GM15510 (cell line): Measurements from ENCODE around the gene PLXND1.
A peak's percentile ranks its signal among the peaks of the same experiment; 100 is the strongest.

ENCODE experiments used
- POLR2A ChIP-seq: IDR thresholded peaks from 3 replicates; pipeline ENCODE4 v1.6.1; 2011; ENCODE audit warnings: borderline replicate concordance; ENCODE audit not compliant: insufficient read length; ENCODE audit errors: extremely low read depth

PLXND1 gene

DNA sequence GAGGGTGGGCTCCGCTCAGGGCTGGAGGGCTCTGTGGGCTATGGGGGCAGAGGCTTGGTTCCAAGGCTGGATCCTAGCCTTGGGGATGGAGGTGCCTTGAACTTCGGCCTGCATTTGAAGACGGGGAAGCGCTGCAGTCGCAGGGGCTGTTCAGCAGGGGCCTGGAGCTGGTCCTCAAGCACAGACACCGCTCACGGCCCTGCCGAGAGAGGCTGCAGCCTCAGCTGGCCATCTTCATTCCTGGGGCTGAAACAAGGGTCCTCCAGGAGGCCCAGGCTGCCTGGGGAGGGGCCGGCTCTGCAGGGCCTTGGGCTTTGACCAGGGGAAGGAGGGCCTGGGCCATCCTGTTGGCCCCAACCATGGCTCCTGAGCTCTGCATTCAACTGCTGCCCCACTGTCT is 25.6 kb upstream of the PLXND1 start:
- no peak for TF ChIP-seq POLR2A

DNA sequence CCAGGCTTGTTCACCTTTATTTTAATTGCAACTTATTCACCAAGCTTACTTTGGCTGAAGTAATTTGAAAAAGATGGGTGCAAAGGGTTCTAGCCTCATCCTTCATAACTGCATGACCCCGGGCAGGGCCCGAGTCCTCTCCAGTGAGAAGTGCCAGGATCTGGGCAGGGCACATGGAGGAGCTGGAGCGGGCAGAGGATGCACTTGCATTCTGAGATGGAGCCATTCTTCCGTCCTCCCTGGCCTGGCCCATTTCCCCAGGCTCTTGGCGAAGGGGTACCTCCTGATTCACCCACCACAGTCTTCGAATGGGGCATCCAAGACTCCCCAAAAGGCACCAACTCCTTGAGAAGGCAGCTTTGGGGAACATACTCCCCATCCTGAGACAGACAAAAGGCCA is 22.5 kb upstream of the PLXND1 start:
- TF ChIP-seq POLR2A = no peak

DNA sequence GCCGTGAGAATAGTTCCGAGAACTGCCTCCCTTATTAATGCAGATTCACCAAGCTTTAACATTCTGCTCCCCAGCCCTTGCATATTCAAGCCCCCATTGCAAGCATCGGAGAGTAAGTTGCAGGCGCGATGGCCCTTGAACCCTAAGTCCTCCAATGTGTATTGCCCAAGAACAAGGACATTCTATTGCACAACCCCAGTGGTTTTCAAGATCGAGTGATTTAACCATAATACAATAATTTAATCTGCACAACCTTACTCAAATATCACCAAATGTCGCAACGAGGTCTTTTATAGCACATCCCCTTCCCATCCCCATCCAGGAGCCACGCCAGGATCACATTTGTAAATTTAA is 21.7 kb upstream of the PLXND1 start:
- no peak for TF ChIP-seq POLR2A

DNA sequence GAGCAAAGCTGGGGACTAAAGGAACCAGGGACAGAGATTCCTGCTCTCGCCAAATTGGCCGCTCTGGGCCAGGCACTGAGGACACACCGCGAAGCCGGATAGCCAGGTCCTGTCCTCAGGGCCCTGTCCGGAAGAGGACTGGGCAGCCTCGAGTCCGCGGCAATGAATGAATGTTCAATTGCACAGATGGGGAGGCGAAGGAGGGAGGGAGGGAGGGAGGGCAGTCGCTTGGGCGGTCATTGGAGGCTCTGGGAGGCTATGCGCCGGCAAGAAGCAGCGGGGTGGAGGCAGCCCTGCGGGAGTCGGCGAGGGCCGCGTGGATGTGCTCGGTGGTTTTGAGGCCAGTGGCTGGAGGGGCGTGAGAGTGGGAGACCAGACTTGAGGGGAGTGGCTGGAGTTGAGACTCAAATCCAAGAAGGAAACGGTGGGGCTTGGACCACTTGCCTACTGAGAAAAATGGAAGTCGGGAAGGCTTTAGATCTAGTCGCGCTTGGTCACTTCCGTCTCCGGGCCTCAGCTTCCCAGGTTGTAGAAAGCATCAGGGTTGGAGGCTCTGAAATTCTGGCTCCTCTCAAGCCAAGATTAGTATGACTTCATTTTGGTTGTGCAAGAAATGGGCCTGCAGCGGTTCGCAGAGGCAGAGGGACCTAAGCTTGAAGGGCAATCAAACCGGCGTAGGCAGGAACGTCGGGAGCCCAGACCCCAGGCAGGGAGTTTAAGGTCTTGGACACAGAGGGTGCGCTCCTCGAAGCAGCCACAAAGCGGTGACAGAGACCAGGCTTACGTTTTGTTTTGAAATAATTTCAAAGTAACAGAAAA is 21.1 kb upstream of the PLXND1 start:
- no peak for TF ChIP-seq POLR2A

DNA sequence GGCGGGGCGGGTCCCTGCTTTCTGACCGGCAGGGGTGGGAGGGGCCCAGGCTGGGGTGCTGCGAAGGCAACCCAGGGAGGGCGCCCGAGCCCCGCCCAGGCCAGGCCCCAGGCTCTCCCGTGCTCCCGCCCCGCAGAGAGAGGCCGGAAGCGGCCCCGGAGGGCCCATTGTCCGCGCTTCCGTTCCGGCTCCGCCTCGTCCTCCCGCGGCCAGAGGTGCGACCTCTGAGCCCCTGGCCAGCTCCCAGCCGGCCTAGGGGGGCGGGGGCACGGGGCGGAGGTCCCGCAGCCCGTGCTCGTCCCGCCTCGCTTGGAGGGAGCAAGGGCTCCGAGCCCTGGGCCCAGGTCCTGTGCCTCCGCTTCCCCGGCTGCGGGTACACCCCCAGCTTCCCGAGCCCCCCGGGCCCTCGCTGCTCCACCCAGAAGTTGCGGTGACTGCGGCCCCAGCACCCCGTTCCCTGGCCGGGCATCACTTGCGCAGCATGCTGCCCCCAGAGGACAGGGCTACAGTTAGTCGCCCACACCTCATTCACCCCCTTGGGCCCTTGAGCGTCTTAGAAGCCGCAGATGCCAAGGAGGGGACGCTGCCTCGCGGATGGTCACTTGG is 20.4 kb upstream of the PLXND1 start:
- peak; percentile 82 for TF ChIP-seq POLR2A

DNA sequence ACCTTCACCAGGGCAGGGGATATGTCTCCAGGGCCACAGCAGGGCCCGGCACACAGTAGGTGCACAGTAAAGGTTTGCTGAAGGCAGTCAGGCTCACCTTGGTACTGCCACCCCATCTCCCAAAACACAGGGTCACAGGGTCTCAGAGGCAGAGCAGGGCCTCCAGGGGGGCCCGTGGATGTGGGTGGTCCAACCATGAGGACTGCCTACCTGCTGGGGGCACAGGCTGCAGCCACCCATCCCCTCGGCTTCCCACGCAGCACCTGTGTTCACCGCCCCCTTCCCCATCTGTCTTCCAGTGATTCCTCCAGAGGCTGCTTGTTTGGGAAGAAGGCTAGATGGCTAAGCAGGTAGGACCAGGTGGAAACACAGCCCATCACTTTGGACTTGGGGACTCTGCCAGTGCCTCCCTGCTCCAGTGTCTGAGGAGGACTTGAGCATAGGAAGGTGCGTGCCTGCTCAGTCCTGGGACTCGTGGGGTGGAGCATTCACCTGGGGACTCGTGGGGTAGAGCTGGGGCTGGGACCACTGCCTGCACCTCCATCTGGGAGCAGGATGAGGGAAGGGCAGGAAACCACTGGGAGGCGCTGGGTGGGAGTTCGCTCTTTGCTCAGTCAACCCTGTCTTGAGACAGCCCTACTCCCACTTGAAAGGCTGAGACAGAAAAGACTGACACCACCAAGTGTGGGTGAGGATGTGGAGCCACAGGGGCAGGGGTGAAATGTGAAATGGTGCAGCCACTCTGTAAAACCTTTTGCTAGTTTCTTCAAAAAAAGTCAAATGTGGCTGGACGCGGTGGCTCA is 18.8 kb upstream of the PLXND1 start:
- TF ChIP-seq POLR2A = no peak

DNA sequence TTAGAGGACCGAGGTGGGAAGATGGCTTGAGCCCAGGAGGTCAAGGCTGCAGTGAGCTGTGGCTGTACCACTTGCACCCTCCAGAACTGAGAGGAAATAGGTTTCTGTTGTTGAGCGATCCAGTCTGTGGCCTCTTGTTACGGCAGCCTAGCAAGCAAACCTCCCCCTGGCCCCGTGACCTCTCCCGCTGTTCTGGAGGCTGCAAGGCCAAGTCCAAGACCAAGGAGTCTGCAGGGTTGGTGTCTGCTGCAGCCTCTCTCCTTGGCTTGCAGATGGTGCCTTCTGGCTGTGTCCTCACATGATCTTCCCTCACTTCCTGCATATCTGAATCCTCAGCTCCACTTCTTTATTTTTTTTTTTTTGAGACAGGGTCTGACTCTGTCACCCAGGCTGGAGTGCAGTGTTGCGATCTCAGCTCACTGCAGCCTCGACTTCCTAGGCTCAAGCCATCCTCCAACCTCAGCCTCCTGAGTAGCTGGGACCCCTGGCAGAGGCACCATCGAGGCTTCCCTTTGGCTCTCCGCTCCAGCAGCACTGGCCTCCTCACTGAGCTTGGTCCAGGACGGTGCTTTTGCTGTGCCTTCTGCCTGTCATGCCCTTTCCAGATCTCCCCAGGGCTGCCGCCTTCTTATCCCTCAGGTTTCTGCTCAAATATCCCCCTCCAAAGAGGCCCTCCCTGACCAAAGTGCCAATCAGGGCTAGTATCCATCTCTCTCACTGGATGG is 18.0 kb upstream of the PLXND1 start:
- no peak for TF ChIP-seq POLR2A

DNA sequence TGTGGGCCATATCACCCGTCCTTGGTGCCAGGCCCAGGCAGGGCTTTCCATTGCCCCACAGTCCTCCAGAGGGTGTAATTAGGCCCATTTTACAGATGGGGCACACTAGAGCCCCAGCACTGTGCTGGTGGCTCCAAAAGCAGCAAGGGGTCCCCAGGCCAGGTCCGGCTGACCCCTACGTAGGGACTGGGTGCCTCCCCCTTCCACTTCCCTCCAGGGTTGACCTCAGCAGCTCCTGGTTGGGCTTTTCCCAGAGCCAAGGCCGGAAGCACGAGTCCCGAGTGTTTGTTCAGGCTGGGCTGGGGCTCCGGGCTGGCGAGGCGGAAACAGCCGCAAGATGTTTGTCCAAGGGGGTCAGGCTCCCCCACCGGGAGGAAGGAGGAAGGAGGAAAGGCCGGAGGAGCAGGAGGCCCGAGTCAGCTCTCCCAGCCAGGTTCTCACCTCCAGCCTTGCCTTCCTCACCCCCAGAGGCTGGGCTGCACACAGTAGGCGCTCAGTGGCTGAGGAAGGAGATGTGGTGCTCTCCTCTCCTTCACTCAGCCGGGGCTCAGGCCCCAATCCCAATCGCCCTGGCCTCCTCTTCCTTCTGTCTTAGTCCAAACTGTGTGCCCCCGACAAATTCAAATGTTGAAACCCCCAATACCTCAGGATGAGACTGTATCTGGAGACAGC is 17.1 kb upstream of the PLXND1 start:
- TF ChIP-seq POLR2A = no peak

DNA sequence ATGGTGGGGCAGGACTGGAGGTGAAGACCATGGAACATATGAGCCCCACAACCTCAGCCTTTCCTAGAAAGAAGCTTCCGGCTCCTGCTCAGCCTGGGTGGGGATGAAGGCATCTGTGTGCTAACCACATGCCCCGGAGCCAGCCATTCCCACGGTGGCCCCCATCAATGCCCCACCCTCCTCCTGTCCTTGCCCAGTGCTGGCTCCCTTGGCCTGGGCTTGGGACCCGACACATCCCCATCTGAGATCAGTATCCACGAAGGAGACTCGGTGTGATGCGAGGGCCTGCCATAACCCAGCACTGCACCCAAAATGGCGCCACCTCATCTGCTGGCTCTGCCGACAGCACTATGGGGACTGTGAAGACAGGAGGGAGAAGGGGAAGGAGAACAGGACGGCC is 16.5 kb upstream of the PLXND1 start:
- TF ChIP-seq POLR2A = no peak

DNA sequence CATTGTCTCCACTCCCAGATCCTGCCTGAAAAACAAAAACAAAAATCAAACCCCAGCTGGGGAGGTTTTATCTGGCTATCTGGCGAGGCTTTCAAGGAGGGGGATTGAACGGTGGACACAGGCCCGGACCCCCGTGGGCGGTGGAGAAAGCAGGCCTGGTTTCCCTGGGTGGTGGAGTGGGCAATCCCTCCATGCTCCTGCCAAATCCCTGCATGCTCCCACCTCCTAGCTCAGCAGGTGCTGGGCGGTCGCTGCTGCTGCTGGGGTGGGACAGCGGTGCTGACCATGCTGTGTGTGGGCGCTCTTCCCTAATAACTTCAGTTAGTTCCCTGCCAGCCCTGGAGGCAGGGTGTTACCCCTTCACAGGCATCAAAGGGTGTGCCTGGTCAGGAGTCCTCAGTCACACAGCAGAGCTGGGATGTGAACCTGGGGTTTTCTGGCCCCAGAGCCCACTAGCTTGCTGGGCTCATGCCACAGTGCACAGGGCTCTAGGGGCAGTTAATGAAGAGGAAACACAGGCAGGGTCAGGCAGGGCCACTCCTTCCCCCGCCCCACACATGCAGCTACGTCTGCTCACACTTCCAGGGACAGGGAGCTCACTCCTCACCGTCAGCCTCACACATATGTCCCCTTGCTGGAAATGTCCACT is 15.9 kb upstream of the PLXND1 start:
- TF ChIP-seq POLR2A = no peak

DNA sequence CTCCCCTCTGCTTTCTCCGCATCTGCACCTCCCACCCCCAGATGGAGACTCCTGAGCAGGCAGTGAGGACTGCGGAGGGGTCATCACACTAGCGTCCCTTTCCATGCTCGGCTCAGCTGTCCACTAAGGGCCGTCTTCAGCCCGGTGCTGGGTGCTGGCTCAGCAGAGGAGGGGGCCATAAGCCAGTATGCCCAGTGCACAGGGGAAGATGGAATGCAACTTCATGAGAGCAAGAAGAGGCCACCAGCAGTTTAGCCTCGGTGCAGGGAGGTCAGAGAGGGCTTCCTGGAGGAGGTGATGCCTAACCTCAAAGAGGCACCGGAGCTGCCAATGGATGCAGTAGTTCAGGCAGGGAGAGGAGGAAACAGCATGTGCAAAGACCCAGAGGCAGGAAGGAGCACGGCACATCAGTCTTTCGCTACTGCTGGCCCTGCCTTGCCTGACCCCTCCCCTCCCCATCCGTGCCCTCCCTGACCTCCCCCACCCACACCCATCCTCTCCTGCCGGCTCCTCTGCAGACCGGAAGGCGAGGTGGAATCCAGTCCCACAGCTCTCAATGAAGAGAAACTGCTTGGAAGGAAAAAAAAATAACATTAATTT is 15.2 kb upstream of the PLXND1 start:
- no peak for TF ChIP-seq POLR2A

DNA sequence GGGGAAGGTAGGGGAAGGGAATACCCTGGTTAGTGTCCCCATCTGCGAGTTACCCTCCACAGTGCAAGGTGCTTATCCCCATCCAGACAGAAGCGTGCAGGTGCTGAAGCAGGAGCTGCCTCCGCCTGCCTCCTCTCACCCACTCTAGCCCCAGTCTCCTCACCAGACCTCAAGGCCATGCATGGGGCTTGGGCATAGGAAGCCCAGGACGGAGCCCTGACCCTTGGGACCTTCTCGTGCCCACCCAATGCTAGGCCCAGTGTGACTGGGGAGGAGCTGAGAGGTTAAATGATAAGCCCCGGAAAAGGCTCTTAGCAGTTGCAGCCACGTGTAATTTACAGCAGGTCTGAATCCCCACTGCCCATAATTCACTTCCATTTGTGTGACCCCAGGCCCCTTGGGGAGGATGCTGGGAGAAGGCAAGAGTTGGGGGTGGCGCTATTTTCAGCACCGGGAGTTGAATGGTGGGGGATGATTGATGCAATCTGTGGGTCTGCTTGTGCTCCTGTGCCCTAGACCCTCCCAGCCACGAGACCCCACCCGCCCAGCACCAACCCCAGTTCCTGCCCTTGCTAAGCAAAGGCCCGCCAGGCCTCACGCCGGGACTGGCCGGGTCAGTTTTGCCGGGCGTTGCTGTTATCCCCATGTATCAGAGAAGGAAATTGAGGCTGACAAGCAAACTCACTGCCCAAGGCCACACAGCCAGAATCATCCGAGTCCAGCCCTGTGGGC is 14.5 kb upstream of the PLXND1 start:
- TF ChIP-seq POLR2A = no peak

DNA sequence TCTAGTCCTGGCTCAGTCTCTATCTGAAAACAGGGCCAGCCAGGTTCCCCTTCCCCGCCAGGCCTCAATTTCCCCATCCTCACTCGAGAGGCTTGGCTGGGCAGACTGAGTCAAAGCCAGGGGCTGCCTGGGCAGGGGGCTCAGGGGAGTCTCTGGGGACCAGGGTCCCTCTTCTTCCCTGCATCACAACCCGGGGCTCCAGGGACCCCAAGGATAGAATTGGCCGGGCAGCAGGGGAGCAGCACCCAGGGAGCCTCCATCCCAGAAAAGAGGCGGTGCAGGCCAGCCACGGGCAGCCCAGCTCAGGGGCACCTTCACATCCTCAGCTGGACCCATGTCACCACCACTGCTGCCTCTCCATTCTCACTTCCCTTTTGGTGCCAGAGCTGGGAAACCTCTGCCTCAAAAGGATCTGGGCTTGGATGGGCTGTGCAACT is 13.3 kb upstream of the PLXND1 start:
- TF ChIP-seq POLR2A = no peak
